Esophagus muscularis mucosa (tissue), 4 donors: ENCODE measurements around the gene SMC6. TPM values are rescaled to one million over a fixed set of nuclear protein-coding genes. Genes with fewer than 3 reads are reported as not detected.

Source experiments
- DNase-seq: peaks from one replicate; pipeline ENCODE4 v3.0.0-alpha.2; 2017; ENCODE audit errors: extremely low spot score
- H3K27ac ChIP-seq, 4 donors: fragments of 200-600 bp; sonication (generic); replicated peaks in 1 of 4; 1 replicate in 3 of 4; 2 replicates in 1 of 4; pipeline ENCODE4 v1.5.1; 2016 to 2019; ENCODE audit warnings: mild to moderate bottlenecking in 1 of 4
- H3K27me3 ChIP-seq, 4 donors: fragments of 200-600 bp; sonication (generic); one replicate each; pipeline versions ENCODE4 v1.5.1 to v1.6.0; 2016 to 2019
- H3K36me3 ChIP-seq, 4 donors: fragments of 200-600 bp; sonication (generic); one replicate each; pipeline ENCODE4 v1.5.1; 2016 to 2019
- H3K4me1 ChIP-seq, 4 donors: fragments of 200-600 bp; sonication (generic); one replicate each; pipeline ENCODE4 v1.5.1; 2016 to 2019
- H3K4me3 ChIP-seq, 4 donors: fragments of 200-600 bp; sonication (generic); 1 replicate in 2 of 4; 2 replicates in 2 of 4; pipeline ENCODE4 v1.5.1; 2016 to 2019; ENCODE audit warnings: mild to moderate bottlenecking in 4 of 4, moderate library complexity in 1 of 4
- H3K9me3 ChIP-seq, 4 donors: fragments of 200-600 bp; sonication (generic); 1 replicate in 3 of 4; 2 replicates in 1 of 4; pipeline ENCODE4 v1.5.1; 2016 to 2019
- EP300 ChIP-seq: sonication (generic); formaldehyde crosslinking; IDR thresholded peaks from one replicate; pipeline ENCODE4 v1.6.1; 2017; ENCODE audit warnings: antibody characterized with exemption
- POLR2A ChIP-seq: fragments of 450-650 bp; IDR thresholded peaks from one replicate; pipeline ENCODE4 v1.6.1; 2017; ENCODE audit warnings: antibody characterized with exemption, moderate library complexity, mild to moderate bottlenecking, low read depth
- POLR2AphosphoS5 ChIP-seq, 2 donors: sonication (generic); formaldehyde crosslinking; IDR thresholded peaks; one replicate each; pipeline ENCODE4 v1.6.1; 2017; ENCODE audit warnings: antibody characterized with exemption in 2 of 2
- WGBS: methylation state at CpG from one replicate; pipeline ENCODE4 v1.1.5; 2018; 5-methylcytosine and 5-hydroxymethylcytosine counted together
- intact Hi-C: fragments of 100-400 bp; cut with DNase I; formaldehyde crosslinking; loops from one replicate; pipeline ENCODE4 v1.15.1; 2023
- total RNA-seq, 4 donors: library from RNA; depleted of rRNA; stranded (reverse); fragments of >200 nt; gene quantifications; one replicate each; pipeline versions ENCODE4 v1.1.0 to v1.2.1, GENCODE V29; 2016
- TF ChIP-seq, protein P1 (sequence below), 3 experiments: fragments of 200-600 bp in 2 of 3; fragments of 450-650 bp in 1 of 3; sonication (generic) in 2 of 3; IDR thresholded peaks; one replicate each; pipeline ENCODE4 v1.5.1; 2017 to 2019; ENCODE audit warnings: antibody characterized with exemption in 3 of 3, mild to moderate bottlenecking in 2 of 3, moderate library complexity in 1 of 3

The SMC6 gene
- total RNA-seq, 4 donors from 2014 or later, result 8.1 to 11.1 (median 9.7) TPM

DNA sequence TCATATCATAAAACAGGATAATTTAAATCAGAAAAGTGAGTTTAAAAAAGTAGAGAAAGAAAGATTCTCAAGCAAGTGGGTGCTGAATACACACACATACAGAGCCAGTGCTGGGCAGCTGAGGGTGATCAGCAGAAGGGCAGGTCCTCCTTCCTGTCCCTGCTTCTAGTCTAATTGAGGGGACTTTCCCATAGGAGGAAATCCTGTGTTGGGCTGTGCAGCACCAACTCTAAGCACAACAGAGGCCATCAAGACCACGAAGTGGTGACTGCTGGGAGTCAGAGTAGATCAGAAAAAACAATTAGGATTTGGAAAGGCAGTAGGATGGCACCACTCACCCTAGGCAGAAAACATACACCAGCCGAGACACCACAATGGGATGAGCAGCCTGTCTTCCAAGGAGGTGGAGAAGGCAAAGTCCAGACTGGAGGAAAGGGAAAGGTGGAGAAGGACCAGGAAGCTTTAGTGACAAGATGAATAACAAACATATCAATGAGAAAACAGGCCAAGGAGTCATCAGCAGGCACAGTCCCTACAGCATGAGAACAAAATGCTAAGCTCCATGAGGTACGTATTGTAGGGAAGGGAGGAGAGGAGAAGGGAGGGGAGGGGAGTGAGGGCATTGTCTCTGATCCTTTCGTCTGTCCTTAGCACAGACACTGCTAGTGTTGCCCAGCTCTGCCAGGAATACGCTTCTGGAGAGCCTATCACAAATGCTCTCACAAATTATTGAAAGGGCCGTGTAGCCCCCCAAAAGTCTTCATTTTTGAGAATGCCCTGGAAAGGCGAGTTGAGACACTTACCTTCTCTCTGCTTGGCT, 45.9 kb upstream of the SMC6 start:
- intact Hi-C loops, result no loop called here
- Histone ChIP-seq H3K36me3 (no peaks in the 10 kb centered on the region), H3K9me3 (no peaks in the 10 kb centered on the region), H3K4me3 (no peak overlapping the region), H3K27ac (no peak overlapping the region), H3K27me3 (no peaks in the 10 kb centered on the region), H3K4me1 (peaks cover 0 to 10% (median 7%) of the 10 kb centered on the region in 4 donors)
- 72% methylated on average over 7 of the region's 7 CpGs for WGBS
- TF ChIP-seq EP300 (no peak), POLR2AphosphoS5 (IDR thresholded peaks at IDR 0.05) (no peak), POLR2A (no peak)
- TF ChIP-seq, protein P1, sequence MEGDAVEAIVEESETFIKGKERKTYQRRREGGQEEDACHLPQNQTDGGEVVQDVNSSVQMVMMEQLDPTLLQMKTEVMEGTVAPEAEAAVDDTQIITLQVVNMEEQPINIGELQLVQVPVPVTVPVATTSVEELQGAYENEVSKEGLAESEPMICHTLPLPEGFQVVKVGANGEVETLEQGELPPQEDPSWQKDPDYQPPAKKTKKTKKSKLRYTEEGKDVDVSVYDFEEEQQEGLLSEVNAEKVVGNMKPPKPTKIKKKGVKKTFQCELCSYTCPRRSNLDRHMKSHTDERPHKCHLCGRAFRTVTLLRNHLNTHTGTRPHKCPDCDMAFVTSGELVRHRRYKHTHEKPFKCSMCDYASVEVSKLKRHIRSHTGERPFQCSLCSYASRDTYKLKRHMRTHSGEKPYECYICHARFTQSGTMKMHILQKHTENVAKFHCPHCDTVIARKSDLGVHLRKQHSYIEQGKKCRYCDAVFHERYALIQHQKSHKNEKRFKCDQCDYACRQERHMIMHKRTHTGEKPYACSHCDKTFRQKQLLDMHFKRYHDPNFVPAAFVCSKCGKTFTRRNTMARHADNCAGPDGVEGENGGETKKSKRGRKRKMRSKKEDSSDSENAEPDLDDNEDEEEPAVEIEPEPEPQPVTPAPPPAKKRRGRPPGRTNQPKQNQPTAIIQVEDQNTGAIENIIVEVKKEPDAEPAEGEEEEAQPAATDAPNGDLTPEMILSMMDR (IDR thresholded peaks at IDR 0.05), result no peak
- peak; percentile 53 for DNase-seq

DNA sequence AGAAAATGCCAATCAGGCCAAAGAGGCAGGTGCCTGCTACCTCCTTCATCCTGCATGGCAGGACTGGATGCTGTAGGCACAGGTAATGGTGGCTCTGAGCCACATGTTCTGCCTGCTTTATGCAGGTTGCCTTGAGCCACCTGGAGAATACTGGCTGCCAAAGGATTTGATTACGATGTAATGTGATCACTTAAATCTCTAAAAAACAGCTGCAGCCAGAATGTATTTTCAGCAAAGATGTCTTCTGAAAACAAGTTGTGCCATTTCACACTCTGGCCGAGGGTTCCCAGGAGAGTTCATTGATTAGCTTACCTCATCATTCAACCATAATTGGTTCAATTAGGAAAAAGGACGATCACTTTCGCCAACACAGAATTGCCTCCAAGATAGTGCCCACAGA, 44.7 kb upstream of the SMC6 start:
- no peak overlapping the region for H3K27ac ChIP-seq
- no peaks in the 10 kb centered on the region for H3K36me3 ChIP-seq
- H3K27me3 ChIP-seq, result no peaks in the 10 kb centered on the region
- H3K9me3 ChIP-seq, result no peaks in the 10 kb centered on the region
- intact Hi-C loops, result no loop called here
- TF ChIP-seq POLR2A (no peak), POLR2AphosphoS5 (IDR thresholded peaks at IDR 0.05) (no peak), EP300 (no peak)
- TF ChIP-seq, protein P1 (IDR thresholded peaks at IDR 0.05), result no peak
- H3K4me3 ChIP-seq, result no peak overlapping the region
- WGBS, result 93% methylated on average over 4 of the region's 4 CpGs
- H3K4me1 ChIP-seq, result peaks cover 0 to 10% (median 7%) of the 10 kb centered on the region in 4 donors
- DNase-seq, result peak; percentile 68

DNA sequence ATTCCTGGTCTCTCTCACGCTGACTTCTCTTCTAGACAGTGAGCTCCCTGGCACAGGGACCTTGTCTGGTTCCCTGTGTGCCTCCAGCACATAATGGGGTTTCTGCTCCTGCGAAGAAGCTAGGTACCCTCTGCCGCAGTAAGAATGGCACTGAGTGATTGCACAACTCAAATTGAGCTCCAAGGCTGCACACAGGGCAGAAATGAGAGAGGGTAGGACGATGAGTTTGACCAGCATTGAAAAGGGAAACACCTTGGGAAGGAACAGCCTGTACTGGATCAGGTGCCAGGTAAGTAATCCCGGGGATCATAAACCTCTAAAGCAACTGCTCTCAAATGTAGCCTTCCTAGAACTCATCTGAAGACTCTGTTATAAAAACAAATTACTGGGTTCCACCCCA, 41.7 kb upstream of the SMC6 start:
- no peak for TF ChIP-seq EP300
- TF ChIP-seq POLR2AphosphoS5 (IDR thresholded peaks at IDR 0.05), result no peak
- TF ChIP-seq POLR2A, result no peak
- TF ChIP-seq, protein P1 (IDR thresholded peaks at IDR 0.05), result no peak
- intact Hi-C loops, result no loop called here
- H3K36me3 ChIP-seq, result no peaks in the 10 kb centered on the region

DNA sequence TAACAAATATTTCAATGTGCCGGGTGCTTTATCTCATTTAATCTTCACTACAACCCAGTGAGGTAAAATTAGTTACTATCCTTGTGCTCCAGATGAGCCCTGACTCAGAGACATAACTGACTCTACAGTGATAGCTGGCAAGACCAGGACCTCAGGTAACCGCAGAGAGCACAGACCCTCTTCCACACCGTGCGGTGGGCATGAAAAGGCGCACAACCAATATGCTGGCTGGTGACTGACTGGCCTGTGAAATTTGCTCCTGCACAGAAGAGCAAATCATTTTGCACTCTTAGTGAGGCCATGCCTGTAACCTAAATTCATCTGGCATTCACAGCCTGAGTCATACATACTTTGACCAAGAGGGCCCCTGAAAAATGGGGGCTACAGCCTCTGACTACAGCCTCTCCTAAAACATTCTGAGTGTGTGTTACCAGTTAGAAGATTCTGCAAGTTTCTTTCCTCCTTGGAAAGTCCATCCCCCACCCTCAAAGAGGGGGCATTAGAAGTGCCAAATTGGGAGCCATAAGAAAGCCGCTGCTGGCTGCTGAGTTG, 40.3 kb upstream of the SMC6 start:
- Histone ChIP-seq H3K4me3 (no peak overlapping the region), H3K27me3 (no peaks in the 10 kb centered on the region), H3K27ac (no peak overlapping the region), H3K36me3 (no peaks in the 10 kb centered on the region), H3K4me1 (peaks cover 0 to 4% (median 0%) of the 10 kb centered on the region in 4 donors), H3K9me3 (no peaks in the 10 kb centered on the region)
- intact Hi-C loops, result no loop called here
- WGBS, result 77% methylated on average over 6 of the region's 6 CpGs
- DNase-seq, result no peak
- TF ChIP-seq, protein P1 (IDR thresholded peaks at IDR 0.05), result no peak
- TF ChIP-seq POLR2A, result no peak
- no peak for TF ChIP-seq POLR2AphosphoS5 (IDR thresholded peaks at IDR 0.05)
- no peak for TF ChIP-seq EP300

More for the DNA sequence above, 41.7 kb upstream of the SMC6 start:
- 91% methylated on average over 5 of the region's 5 CpGs for WGBS
- Histone ChIP-seq H3K4me1 (peaks cover 0 to 12% (median 3%) of the 10 kb centered on the region in 4 donors), H3K4me3 (no peak overlapping the region), H3K27ac (no peak overlapping the region), H3K27me3 (no peaks in the 10 kb centered on the region), H3K9me3 (no peaks in the 10 kb centered on the region)
- DNase-seq, result peak; percentile 75
